ENCODE results near the gene DPF3.

- no peak for TF ChIP-seq CEBPB (IDR thresholded peaks at IDR 0.05)
- TF ChIP-seq CTCF (IDR thresholded peaks at IDR 0.05), result no peak
- no peak for TF ChIP-seq JUNB (IDR thresholded peaks at IDR 0.05)
Observed at GRCh38 chr14:72889366-72889765, 4.5 kb downstream of the DPF3 start.

All from A549 (cell line).